Hematopoietic multipotent progenitor cell treated with erythropoietin and hydrocortisone succinate and interleukin-3 and kit ligand, for 4 days (in vitro differentiated cells): ENCODE data around the gene DUOX1.

ENCODE experiments used
- DNase-seq: peaks from one replicate; pipeline ENCODE4 v3.0.0-alpha.2; 2015

DUOX1 gene

GRCh38 chr15:45144775-45145174 is 15.0 kb downstream of the DUOX1 start:
- DNase-seq: no peak

- no peak for DNase-seq
These were observed 16.6 kb downstream of the DUOX1 start for GRCh38 chr15:45146405-45146804.

- DNase-seq: no peak
These were observed 17.8 kb downstream of the DUOX1 start for GRCh38 chr15:45147606-45148005.

GRCh38 chr15:45148076-45149059 is 18.6 kb downstream of the DUOX1 start:
- DNase-seq: no peak

DNA sequence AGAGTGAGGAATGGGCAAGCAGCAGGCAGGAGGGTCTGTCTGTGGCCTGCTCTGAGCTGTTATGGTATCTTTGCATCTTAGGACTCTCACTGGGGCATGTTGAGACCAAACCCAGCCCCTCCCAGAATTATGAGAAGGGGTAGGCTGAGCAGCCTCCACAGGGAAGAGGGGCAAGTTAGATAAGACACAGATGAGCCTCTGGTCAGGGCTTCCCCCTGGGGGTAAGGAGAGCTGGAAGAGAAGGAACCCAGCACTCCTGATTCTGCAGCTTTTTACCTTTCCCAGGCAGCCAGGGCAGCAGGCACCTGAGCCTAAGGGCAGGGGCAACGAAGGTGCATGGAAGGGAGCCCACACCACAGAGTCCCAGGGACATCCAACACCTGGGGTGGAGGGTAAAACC is 19.3 kb downstream of the DUOX1 start:
- DNase-seq: no peak

GRCh38 chr15:45150481-45150880 is 20.7 kb downstream of the DUOX1 start:
- no peak for DNase-seq

GRCh38 chr15:45150997-45151396 is 21.2 kb downstream of the DUOX1 start:
- DNase-seq: no peak

- no peak for DNase-seq
These were observed 22.4 kb downstream of the DUOX1 start for GRCh38 chr15:45151998-45152828.

GRCh38 chr15:45155739-45156138 is 25.9 kb downstream of the DUOX1 start:
- no peak for DNase-seq

- DNase-seq: no peak
These were observed 27.1 kb downstream of the DUOX1 start for GRCh38 chr15:45156744-45157455.

DNA sequence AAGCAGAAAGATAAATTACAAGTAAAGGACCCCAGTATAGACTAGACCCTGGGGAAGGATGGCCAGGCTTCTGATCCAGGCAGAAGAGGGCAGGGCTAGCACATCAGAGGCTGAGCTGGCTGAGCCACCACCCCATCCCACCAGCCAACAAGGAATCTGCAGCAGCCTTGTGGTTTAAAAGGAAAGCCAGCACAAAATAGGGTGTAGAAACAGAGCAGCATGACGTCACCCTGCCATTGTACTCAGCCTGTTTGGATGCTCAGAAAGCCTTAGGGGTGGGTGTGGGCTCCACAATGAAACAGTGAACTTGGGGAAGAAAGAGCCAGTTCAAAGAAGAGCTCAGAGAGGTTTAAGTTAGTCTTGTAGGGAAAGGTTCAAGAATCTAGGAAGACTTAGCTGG is 28.2 kb downstream of the DUOX1 start:
- DNase-seq: no peak

- no peak for DNase-seq
These were observed 31.9 kb downstream of the DUOX1 start for GRCh38 chr15:45161666-45162065.

DNA sequence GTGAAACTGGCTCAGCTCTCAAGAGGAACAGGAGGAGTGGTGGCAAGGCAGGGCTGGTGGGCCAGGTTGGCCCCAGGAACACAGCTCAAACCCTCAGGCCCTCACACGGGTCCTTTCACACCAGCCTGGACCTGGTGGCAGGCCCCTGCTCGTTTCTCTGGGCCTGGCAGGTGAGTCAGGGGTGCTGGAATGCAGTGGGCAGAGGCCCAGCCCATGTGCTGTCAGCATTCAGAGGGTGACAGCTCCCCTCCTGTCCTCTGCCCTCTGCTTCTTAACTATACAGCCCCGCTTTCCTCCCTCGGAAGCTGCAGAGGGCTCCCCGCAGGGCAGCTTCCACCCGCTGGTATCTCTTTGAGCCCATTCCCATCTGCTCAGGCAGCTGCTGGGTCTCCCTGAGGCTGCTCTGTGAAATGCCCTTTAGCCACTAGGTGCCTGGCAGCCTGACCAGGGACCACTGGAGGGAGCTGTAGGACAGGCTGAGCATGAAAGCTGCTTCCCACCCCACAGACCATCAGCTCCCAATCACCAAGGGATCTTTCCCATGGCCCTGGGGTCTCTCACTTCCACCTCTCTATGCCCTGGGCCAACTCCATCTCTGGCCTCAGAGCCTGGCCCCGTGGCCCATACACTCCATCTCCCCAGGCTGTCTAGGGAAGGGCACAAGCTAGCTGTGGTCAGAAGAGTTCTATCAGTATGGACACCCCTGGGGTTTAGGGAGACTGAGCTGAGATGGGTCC is 33.1 kb downstream of the DUOX1 start:
- peak; percentile 90 for DNase-seq

DNA sequence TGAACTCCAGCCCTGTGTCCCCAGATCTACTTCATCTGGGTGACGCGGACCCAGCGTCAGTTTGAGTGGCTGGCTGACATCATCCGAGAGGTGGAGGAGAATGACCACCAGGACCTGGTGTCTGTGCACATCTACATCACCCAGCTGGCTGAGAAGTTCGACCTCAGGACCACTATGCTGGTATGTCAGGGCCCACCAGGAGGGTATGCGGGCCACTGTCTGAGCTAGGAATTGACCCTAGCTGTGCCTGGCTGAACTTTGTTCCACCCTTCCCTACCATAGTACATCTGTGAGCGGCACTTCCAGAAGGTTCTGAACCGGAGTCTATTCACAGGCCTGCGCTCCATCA is 33.7 kb downstream of the DUOX1 start:
- DNase-seq: no peak

GRCh38 chr15:45164914-45165313 is 35.1 kb downstream of the DUOX1 start:
- DNase-seq: no peak

DNA sequence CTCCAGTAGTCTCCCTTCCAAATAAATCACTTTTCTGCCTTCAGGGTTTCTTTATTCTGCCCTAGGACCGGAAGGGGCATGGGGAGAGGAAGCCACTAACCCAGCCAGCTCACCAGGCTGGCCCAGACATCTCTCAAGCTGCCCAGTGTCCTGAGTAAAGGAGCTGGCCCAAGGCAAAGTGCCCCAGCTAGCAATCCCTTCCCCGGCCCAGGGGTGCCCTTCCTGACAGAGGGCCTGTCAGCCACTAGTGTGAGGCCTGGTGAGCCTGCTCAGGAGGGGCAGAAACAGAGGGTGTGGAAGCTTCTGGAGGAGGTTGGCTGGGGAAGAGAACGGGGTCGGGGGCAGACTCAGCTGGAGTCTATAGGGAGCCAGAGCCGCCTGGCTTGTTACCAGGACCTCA is 35.7 kb downstream of the DUOX1 start:
- no peak for DNase-seq

- DNase-seq: peak; percentile 97
These were observed 37.2 kb downstream of the DUOX1 start for GRCh38 chr15:45166834-45167630.

- no peak for DNase-seq
These were observed 37.9 kb downstream of the DUOX1 start for GRCh38 chr15:45167631-45168205.

- DNase-seq: no peak
These were observed 38.5 kb downstream of the DUOX1 start for GRCh38 chr15:45168286-45168685.

GRCh38 chr15:45168751-45169551 is 39.2 kb downstream of the DUOX1 start:
- peak; percentile 69 for DNase-seq
